Stimulated activated CD8-positive, alpha-beta memory T cell treated with anti-CD3 and anti-CD28 coated beads, Interleukin-15, amount 100 ng/mL, for 4 hours (primary cell): Measurements from ENCODE around the gene CD81.
"Not testable (repeated sequence)": the region's sequence is repeated elsewhere in the genome, so short reads cannot be mapped to it uniquely, and the experiment has no call there.

Experiments
- DNase-seq, 2 donors: peaks; one replicate each; pipeline ENCODE4 v3.0.0-alpha.2; 2020; ENCODE audit warnings: low read depth in 2 of 2

CD81 gene

GRCh38 chr11:2357651-2358050 lies 19.5 kb upstream of the CD81 start:
- not testable (repeated sequence) for DNase-seq

- no peak for DNase-seq
Observed at GRCh38 chr11:2358754-2359442, 18.2 kb upstream of the CD81 start.

- no peak for DNase-seq
Observed at GRCh38 chr11:2359557-2359956, 17.6 kb upstream of the CD81 start.

GRCh38 chr11:2360081-2360642 lies 16.9 kb upstream of the CD81 start:
- DNase-seq = no peak

GRCh38 chr11:2361565-2361964 lies 15.5 kb upstream of the CD81 start:
- no peak for DNase-seq

GRCh38 chr11:2362414-2362813 lies 14.7 kb upstream of the CD81 start:
- no peak for DNase-seq

GRCh38 chr11:2363130-2363529 lies 14.0 kb upstream of the CD81 start:
- no peak for DNase-seq

GRCh38 chr11:2363577-2364370 lies 13.3 kb upstream of the CD81 start:
- no peak for DNase-seq

GRCh38 chr11:2364386-2364785 lies 12.7 kb upstream of the CD81 start:
- not testable (repeated sequence) for DNase-seq

GRCh38 chr11:2365571-2366210 lies 11.4 kb upstream of the CD81 start:
- DNase-seq = no peak

- DNase-seq = no peak
Observed at GRCh38 chr11:2366276-2366675, 10.8 kb upstream of the CD81 start.

- DNase-seq = no peak
Observed at GRCh38 chr11:2366733-2367132, 10.4 kb upstream of the CD81 start.

- no peak for DNase-seq
Observed at GRCh38 chr11:2367266-2368160, 9.6 kb upstream of the CD81 start.

- no peak for DNase-seq
Observed at GRCh38 chr11:2368178-2368850, 8.8 kb upstream of the CD81 start.

- no peak for DNase-seq
Observed at GRCh38 chr11:2368851-2369180, 8.3 kb upstream of the CD81 start.

- no peak for DNase-seq
Observed at GRCh38 chr11:2369320-2369719, 7.8 kb upstream of the CD81 start.

GRCh38 chr11:2369896-2370295 lies 7.2 kb upstream of the CD81 start:
- no peak for DNase-seq

GRCh38 chr11:2374456-2375201 lies 2.5 kb upstream of the CD81 start:
- no peak for DNase-seq

GRCh38 chr11:2375341-2375853 lies 1.7 kb upstream of the CD81 start:
- DNase-seq = no peak

GRCh38 chr11:2375964-2376551 lies 1.1 kb upstream of the CD81 start:
- no peak for DNase-seq
